ENCODE results near the gene MST1. TPM values are rescaled to one million over a fixed set of nuclear protein-coding genes. Genes with fewer than 3 reads are reported as not detected.

The MST1 gene
- total RNA-seq (2021) (13.8 to 17.2 TPM (median 17.2 TPM) in 3 replicates), Bru-seq, nascent RNA (percentile 35 among the genes with signal in this experiment)
- long read RNA-seq, experiment 1, partial matches to known transcripts: 0 of 3 reads
- long read RNA-seq, experiment 1, other reads (novel, unspliced or antisense): 2 of 3 reads
- long read RNA-seq, experiment 2, partial matches to known transcripts: 0 of 2 reads
- long read RNA-seq, experiment 2, other reads (novel, unspliced or antisense): 2 of 2 reads
- long read RNA-seq, experiment 3, partial matches to known transcripts: 0 of 4 reads
- long read RNA-seq, experiment 3, other reads (novel, unspliced or antisense): 4 of 4 reads

GRCh38 chr3:49689046-49689907 lies at the start of gene MST1, which contains the start of gene RNF123:
Gene MST1, minus strand, starts transcription at chr3:49689474. Its CDS starts 783 bp downstream, at chr3:49688691.
Gene RNF123, plus strand, starts transcription at chr3:49689557. Its CDS starts 1,609 bp downstream, at chr3:49691166.
- DNase-seq (ENCODE audit: low spot score) (peak; percentile 95), ATAC-seq (peak; percentile 28)
- peaks cover 4% of the 10 kb centered on the region for H3K36me3 Mint-ChIP-seq
- H3K4me1 Mint-ChIP-seq: peaks cover 21% of the 10 kb centered on the region
- no peaks in the 10 kb centered on the region for H3K9me3 Mint-ChIP-seq
- ChIA-PET CTCF (interaction anchor here (0.6 to 1.0 kb wide), 3 partner anchors 12 to 178 kb away, joined by 3 read pairs; no protein-coding TSS in a partner anchor), POLR2A (no interaction called here)
- no peaks in the 10 kb centered on the region for H3K27me3 Mint-ChIP-seq (ENCODE audit: low read depth)
- H3K27ac Mint-ChIP-seq: peak within 1 kb of the TSS; percentile 84
- H3K4me3 Mint-ChIP-seq: peak within 1 kb of the TSS; percentile 98
- TF ChIP-seq SMAD3 (CRISPR knock-in tag; IDR thresholded peaks at IDR 0.05; ENCODE audit: borderline replicate concordance): no peak
- peak; percentile 75; the same call in 1 of the 2 replicates for TF ChIP-seq NFE2L1 (CRISPR knock-in tag; IDR thresholded peaks at IDR 0.05)
- TF ChIP-seq, protein P1, sequence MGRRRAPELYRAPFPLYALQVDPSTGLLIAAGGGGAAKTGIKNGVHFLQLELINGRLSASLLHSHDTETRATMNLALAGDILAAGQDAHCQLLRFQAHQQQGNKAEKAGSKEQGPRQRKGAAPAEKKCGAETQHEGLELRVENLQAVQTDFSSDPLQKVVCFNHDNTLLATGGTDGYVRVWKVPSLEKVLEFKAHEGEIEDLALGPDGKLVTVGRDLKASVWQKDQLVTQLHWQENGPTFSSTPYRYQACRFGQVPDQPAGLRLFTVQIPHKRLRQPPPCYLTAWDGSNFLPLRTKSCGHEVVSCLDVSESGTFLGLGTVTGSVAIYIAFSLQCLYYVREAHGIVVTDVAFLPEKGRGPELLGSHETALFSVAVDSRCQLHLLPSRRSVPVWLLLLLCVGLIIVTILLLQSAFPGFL (CRISPR knock-in tag; IDR thresholded peaks at IDR 0.05; ENCODE audit: borderline replicate concordance): no peak
- TF ChIP-seq, protein P2, sequence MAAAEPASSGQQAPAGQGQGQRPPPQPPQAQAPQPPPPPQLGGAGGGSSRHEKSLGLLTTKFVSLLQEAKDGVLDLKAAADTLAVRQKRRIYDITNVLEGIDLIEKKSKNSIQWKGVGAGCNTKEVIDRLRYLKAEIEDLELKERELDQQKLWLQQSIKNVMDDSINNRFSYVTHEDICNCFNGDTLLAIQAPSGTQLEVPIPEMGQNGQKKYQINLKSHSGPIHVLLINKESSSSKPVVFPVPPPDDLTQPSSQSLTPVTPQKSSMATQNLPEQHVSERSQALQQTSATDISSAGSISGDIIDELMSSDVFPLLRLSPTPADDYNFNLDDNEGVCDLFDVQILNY (CRISPR knock-in tag; IDR thresholded peaks at IDR 0.05): peak; percentile 71; the same call in 1 of the 2 replicates
- peak; percentile 42; the same call in 1 of the 2 replicates for TF ChIP-seq GTF2I (CRISPR knock-in tag; conservative IDR thresholded peaks at IDR 0.05)
- peak; percentile 51 for TF ChIP-seq NR2C2 (CRISPR knock-in tag; IDR thresholded peaks at IDR 0.05)
- 0 out of 2 replicates have a peak, but pooled peaks have one; percentile 24 for TF ChIP-seq IRF1 (CRISPR knock-in tag; IDR thresholded peaks at IDR 0.05)
- TF ChIP-seq ZBTB21 (CRISPR knock-in tag; IDR thresholded peaks at IDR 0.05; ENCODE audit: borderline replicate concordance): peak; percentile 62; the same call in 1 of the 2 replicates
- 0 out of 2 replicates have a peak, but pooled peaks have one; percentile 51 for TF ChIP-seq TCF7 (CRISPR knock-in tag; IDR thresholded peaks at IDR 0.05; ENCODE audit: low read depth)
- TF ChIP-seq ZNF423 (CRISPR knock-in tag; IDR thresholded peaks at IDR 0.05): no peak
- peak; percentile 56 for TF ChIP-seq TEAD1 (CRISPR knock-in tag; IDR thresholded peaks at IDR 0.05)
- peak; percentile 84; the same call in 1 of the 2 replicates for TF ChIP-seq ARID4B (CRISPR knock-in tag; IDR thresholded peaks at IDR 0.05; ENCODE audit: borderline replicate concordance)
- peak; percentile 95; the same call in 1 of the 2 replicates for TF ChIP-seq CBFB (CRISPR knock-in tag; IDR thresholded peaks at IDR 0.05; ENCODE audit: low read depth)
- 0 out of 2 replicates have a peak, but pooled peaks have one; percentile 46 for TF ChIP-seq IRF2 (CRISPR knock-in tag; IDR thresholded peaks at IDR 0.05; ENCODE audit: borderline replicate concordance, low read depth)
- TF ChIP-seq, protein P3, sequence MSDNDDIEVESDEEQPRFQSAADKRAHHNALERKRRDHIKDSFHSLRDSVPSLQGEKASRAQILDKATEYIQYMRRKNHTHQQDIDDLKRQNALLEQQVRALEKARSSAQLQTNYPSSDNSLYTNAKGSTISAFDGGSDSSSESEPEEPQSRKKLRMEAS (CRISPR knock-in tag; IDR thresholded peaks at IDR 0.05): peak; percentile 74; the same call in 1 of the 2 replicates
- peak; percentile 99 for TF ChIP-seq FOXK1 (CRISPR knock-in tag; IDR thresholded peaks at IDR 0.05)
- peak; percentile 55; the same call in 1 of the 2 replicates for TF ChIP-seq CREM (CRISPR knock-in tag; IDR thresholded peaks at IDR 0.05)
- TF ChIP-seq ESRRA (CRISPR knock-in tag; IDR thresholded peaks at IDR 0.05; ENCODE audit: borderline replicate concordance): peak; percentile 28; the same call in 1 of the 2 replicates
- 0 out of 2 replicates have a peak, but pooled peaks have one; percentile 65 for TF ChIP-seq NR3C1 (CRISPR knock-in tag; conservative IDR thresholded peaks at IDR 0.05; ENCODE audit: low read depth)
- TF ChIP-seq ETV6 (CRISPR knock-in tag; IDR thresholded peaks at IDR 0.05): peak; percentile 92
- no peak for TF ChIP-seq SOX15 (CRISPR knock-in tag; IDR thresholded peaks at IDR 0.05)
- no peak for TF ChIP-seq ZNF138 (CRISPR knock-in tag; conservative IDR thresholded peaks at IDR 0.05)
- no peak for TF ChIP-seq PRRX2 (CRISPR knock-in tag; IDR thresholded peaks at IDR 0.05)
- peak; percentile 89 for TF ChIP-seq MYBL2 (CRISPR knock-in tag; IDR thresholded peaks at IDR 0.05)
- peak; percentile 94 for TF ChIP-seq FOXP1 (CRISPR knock-in tag; IDR thresholded peaks at IDR 0.05; ENCODE audit: borderline replicate concordance)
- TF ChIP-seq TP53 (CRISPR knock-in tag; IDR thresholded peaks at IDR 0.05): peak; percentile 89
- no peak for TF ChIP-seq ZNF263 (CRISPR knock-in tag; IDR thresholded peaks at IDR 0.05; ENCODE audit: low read depth)
- no peak for TF ChIP-seq KAT7 (CRISPR knock-in tag; IDR thresholded peaks at IDR 0.05; ENCODE audit: borderline replicate concordance)

All from WTC11 (cell line).